ENCODE measurements around the gene ZNHIT2.

DNA sequence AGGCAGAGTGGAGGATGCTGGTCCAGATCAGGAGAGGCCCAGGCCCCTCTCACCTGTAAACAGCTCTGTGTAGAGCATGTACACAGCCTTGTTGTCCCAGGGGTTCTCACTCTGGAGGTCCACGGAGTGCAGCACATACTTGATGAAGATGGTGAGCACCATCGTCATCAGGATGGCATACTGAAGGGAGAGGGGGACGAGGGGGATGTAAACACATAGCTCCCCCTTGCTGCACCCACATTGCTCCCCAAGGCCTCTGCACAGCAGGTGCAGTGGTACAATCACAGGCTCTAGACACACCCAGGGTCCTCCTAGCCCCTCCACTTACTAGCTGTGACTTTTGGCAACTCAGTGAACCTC is 13.9 kb upstream of the ZNHIT2 start:
- TF ChIP-seq CTCF (IDR thresholded peaks at IDR 0.05; ENCODE audit: low read depth, low read length), result no peak
- TF ChIP-seq EZH2phosphoT487 (IDR thresholded peaks at IDR 0.05; ENCODE audit: low read depth), result no peak
